CD4-positive, alpha-beta T cell treated with Interleukin-17A for 4 hours (primary cell): ENCODE data around the gene LCN12.

Experiments
- DNase-seq: peaks from one replicate; pipeline ENCODE4 v3.0.0-alpha.2; 2020; ENCODE audit warnings: mixed read lengths

The LCN12 gene

DNA sequence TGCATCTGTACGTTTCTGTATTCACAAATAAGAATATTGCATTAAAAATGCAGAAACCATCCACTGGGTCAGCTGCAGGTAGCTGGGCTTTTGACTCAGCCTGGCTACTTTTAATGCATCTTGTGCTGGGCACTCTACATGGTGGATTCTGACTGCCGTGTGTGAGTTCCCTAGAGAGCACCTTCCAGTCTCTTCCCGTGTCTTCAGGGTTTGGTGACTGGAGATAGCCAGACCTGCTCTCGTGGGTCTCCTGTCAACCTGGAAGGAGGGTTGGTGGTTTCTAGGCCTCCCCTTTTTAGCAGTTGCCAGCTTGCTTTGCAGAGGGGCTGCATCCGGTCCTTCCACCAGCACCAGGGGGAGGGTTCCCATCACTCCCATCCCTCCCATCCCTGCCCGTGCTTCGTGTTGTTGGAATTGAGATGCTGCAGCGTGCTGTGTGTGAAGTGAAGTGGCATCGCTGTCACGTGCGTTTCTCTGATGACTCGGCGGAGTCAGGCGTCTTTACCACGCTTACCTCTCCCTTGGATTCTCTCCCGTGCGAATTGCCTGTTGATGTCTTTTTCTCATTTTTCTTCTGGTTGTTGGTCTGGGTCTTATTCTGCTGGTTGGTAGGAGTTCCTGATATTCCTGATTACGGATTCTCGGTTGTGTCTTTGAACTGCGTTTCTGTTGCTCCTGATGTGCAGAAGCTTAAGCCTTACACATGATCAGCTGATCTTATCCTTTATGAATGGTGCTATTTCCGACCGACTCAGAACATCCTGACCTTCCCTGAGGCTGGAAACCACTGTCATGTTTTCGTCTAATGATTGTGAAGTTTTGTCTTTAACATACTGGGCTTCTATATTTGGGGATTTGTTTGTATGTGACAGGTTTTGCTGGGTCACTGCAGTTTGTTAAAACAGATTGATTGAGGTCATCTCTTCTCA is 24.5 kb upstream of the LCN12 start:
- no peak for DNase-seq

GRCh38 chr9:136928591-136928990 is 23.5 kb upstream of the LCN12 start:
- no peak for DNase-seq

DNA sequence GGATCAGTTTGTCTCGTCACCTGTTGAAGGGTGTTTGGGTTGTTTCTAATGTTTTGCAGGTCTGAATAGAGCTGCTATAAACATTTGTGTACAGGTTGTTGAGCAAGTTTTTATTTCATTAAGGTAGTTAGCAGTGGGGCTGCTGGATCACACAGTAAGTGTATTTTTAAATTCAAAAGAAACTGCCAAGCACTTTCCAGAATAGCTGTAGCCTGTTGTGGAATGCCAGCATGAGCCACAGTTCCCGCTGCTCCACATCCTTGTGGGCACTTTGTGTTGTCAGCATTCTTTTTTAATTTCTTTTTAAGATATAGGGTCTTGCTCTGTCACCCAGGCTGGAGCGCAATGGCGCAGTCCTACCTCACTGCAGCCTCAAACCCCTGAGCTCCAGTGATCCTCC is 22.1 kb upstream of the LCN12 start:
- no peak for DNase-seq

DNA sequence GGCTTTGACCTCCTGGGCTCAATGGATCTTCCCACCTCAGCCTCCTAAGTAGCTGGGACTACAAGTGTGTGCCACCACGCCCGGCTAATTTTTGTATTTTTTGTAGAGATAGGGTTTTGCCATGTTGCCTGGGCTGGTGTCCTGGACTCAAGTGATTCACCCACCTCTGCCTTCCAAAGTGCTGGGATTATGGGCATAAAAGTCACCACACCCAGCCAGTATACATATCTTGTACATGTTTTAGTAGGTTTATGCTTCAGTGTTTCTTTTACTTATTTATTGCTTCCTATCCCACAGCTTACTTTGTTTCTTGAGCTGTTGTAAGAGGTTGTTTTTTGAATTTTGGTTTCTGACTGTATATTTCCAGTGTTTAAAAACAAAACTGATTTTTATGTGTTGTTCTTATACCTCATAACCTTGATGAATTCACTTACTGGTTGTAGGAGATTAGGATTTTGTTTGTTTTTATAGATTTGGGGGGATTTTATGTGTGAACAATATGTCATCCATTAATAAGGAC is 20.4 kb upstream of the LCN12 start:
- DNase-seq, result no peak

GRCh38 chr9:136934277-136934676 is 17.8 kb upstream of the LCN12 start:
- DNase-seq, result no peak

DNA sequence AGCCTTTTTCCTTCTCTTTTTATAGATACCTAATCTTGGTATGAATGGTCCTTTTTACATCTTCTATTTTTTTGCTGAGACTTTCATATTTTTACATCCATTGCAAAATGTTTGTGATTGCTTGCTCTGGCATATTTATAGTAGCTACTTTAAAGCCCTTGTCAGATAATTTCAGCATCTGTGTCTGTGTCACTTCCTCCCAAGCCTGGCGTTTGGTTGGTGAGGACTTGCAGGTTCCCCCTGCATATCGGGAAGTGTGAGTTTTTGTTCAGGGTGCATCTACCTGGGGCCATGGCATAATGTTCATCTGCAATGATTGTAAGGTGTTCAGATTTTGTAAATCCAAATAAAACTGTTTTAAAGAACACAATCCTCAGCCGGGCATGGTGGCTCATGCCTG is 16.4 kb upstream of the LCN12 start:
- no peak for DNase-seq

DNA sequence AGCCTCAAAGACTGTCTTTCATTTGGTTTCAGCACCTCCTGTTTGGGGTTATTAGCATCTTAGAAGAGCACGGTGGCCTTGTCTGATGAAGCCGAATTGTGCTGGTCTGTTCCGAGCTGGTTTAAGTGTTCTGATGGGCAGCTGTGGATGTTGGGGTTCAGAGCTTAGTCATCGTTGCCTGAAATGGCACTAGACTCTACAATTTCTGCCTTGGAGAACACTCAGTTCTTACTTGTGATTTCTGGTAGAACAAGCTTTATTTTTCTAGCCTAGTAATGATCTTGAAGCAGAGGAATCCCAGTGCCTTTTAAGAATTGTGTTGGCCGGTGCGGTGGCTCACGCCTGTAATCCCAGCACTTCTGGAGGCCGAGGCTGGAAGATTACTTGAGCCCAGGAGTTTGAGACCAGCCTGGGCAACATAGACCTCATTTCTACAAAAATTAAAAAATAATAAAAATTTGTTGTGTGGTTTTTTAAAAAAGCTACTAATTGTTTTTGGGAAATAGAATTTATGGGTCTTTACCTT is 15.4 kb upstream of the LCN12 start:
- DNase-seq, result no peak

GRCh38 chr9:136937186-136938001 is 14.7 kb upstream of the LCN12 start:
- DNase-seq, result no peak

- DNase-seq, result no peak
These were observed 12.6 kb upstream of the LCN12 start for GRCh38 chr9:136939431-136939995.

- DNase-seq, result no peak
These were observed 12.0 kb upstream of the LCN12 start for GRCh38 chr9:136939996-136940525.

GRCh38 chr9:136940526-136941230 is 11.4 kb upstream of the LCN12 start:
- DNase-seq, result no peak

DNA sequence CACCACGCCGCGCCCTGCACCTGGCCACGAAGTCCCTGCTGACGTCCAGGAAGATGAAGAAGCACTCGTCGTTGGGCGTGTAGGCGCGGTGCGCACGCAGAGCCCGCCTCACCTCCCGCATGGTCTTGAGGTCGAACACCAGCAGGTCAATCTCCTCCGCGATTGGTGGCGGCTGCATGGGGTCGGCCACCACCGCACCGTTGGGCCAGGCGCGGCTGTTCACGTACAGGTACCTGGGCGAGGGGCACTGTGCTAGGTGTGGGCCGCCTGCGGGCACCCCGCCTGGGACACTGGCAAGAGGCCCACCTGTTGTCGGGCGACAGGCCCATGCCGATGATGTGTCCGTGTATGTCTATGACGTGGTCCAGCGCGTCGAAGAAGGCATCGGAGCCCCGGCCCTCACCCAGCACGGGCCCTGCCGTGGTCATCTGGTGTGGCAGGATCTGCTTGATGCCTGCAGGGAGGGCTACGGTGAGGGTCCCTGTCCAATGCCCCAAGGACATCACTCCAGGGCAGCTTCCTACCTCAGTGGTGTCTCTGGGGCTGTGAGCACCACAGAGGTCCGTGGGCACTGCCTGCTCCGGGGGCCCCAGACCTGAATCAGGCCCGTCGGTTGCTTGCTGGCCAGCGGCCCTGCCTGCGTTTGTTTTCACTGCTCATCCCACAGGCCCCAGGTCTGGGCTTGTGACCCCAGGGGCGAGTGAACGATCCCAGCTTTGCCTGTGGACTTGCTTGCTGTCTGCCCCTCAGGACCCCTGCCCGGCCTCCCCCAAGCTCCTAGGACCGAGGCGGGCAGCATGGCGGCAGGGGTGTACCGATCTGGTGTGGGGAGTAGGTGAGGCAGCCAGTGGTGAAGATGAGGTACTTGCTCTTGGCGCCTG is 10.6 kb upstream of the LCN12 start:
- no peak for DNase-seq

DNA sequence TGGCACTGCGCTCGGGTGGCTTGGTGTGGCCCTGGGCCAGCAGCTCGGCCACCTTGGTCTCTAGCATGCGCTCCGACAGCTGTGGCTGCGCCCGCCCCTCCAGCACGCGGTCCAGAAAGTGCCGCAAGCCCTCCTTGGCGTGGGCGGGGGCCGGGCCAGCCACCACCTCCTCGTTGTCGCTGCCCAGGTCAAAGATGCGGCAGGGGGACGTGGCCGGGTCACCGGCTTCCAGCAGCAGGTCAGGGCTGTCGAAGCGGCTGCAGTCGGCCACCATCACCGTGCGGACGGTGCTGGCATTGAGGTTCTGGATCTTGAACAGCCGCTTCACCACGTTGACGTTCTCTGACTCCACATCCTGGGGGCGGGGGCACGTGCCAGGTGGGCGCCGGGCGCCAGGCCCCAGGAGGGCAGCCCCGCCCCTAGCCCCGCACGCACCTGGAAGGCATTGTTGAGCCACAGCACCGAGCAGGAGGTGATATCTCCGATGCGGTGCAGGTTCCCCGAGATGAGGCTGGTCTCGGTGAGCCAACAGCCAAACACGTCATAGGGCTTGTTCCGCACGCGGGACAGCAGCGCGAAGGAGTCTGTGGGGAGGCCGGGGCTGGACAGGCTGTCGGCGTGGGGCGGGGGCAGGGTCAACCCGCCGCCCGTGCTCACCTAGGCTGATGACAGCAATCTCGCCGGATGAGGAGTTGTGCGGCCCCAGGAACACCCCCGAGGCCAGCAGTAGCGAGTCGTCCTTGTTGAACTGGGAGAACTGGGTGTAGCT is 9.8 kb upstream of the LCN12 start:
- DNase-seq, result no peak

DNA sequence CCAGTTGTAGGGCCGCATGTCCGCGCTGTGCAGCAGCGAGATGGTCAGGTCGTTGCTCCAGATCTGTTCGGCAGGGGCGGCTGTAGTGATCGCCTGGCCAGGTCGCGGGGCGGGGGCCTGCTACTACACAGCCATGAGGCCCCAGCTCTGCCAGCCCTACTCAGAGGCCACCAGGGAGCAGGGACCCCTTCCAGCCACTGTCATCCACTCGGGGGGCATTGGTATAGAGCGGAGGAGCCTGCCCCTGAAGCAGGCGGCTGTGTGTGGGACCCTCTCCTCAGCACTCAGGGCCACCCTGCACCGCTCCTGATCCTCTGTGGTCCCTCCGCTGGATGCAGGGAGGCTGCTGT is 9.2 kb upstream of the LCN12 start:
- DNase-seq, result no peak

GRCh38 chr9:136943291-136944211 is 8.5 kb upstream of the LCN12 start:
- DNase-seq, result peak; percentile 38

GRCh38 chr9:136944212-136944518 is 7.9 kb upstream of the LCN12 start:
- no peak for DNase-seq

DNA sequence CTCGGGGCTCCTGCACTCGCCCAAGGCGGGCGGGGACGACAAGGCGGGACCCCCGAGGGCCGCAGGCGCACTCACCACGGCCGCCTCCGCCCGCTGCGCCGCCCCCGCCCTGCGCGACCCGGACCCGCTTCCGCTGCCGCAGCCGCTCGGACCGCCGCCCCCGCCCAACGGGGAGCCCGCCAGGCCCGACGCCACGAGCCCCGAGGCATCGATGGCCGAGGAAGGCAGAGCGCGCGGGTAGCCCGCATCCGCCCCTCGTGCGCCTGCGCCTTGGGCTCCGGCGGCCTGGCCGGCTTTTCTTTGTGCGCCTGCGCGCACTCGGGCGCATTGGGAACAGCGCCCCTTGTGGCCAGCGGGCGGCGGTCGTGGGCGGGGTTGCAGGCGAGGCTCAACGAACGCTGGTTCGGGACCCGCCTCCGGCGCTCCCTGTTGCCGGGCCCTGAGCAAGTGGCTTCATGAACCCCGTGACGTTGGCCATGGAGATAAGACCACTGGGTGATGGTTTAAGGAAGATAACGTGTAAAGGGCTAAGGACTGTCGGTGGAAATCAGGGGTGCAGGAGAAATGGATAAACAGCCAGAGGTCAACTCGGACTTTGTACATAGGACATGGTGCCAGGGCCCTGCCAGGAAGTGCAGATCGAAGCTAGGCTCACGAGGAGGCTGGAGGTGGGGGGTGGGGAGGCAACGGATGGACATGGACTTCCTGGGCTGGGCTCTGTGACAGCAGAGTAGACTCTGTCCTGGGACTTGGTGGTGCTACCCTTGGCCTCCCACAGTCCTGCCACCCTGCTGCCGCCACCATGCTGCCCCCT is 7.3 kb upstream of the LCN12 start, which contains the start of the genes C8G and FBXW5:
Gene C8G (plus strand): TSS at position 725 of the 814 bp plus-strand sequence. CDS start 78 bp downstream, at position 803.
Gene FBXW5 (minus strand): TSS at position 220 of the 814 bp plus-strand sequence. CDS start 655 bp downstream, outside the sequence.
- peak; percentile 95 for DNase-seq
